Esophagus (tissue), 2 donors: ENCODE data around the gene C3orf52. TPM values are rescaled to one million over a fixed set of nuclear protein-coding genes. Genes with fewer than 3 reads are reported as not detected.
A peak's percentile ranks its signal among the peaks of the same experiment; 100 is the strongest.

Experiments
- H3K27ac ChIP-seq, 2 donors: one replicate each; pipeline ENCODE4 v1.5.1; 2013; ENCODE audit warnings: low read depth in 2 of 2, mild to moderate bottlenecking in 2 of 2, inconsistent platforms in 1 of 2, low read length in 1 of 2, moderate library complexity in 1 of 2
- H3K27me3 ChIP-seq, 2 donors: one replicate each; pipeline ENCODE4 v1.6.1; 2013; ENCODE audit warnings: low read length in 2 of 2, control low read depth in 1 of 2, mild to moderate bottlenecking in 1 of 2; ENCODE audit not compliant: insufficient read depth in 2 of 2, control insufficient read depth in 1 of 2
- H3K36me3 ChIP-seq, 2 donors: one replicate each; pipeline ENCODE4 v1.6.1; 2013; ENCODE audit warnings: low read length in 1 of 2; ENCODE audit not compliant: control insufficient read depth in 2 of 2, insufficient read depth in 2 of 2
- H3K4me1 ChIP-seq, 2 donors: one replicate each; pipeline ENCODE4 v1.6.1; 2013; ENCODE audit warnings: low read length in 1 of 2; ENCODE audit not compliant: control insufficient read depth in 2 of 2, insufficient read depth in 2 of 2
- H3K4me3 ChIP-seq, 2 donors: one replicate each; pipeline ENCODE4 v1.5.1; 2013; ENCODE audit warnings: low read length in 2 of 2, mild to moderate bottlenecking in 2 of 2, low read depth in 1 of 2, moderate library complexity in 1 of 2
- H3K9me3 ChIP-seq, 2 donors: one replicate each; pipeline ENCODE4 v1.6.1; 2013; ENCODE audit warnings: mild to moderate bottlenecking in 2 of 2, low read depth in 1 of 2, low read length in 1 of 2, moderate library complexity in 1 of 2; ENCODE audit not compliant: control insufficient read depth in 2 of 2, insufficient read depth in 1 of 2
- WGBS, 2 donors: extraction: QIAGEN DNeasy Blood & Tissue Kit; methylation state at CpG; one replicate each; pipeline ENCODE4 v1.1.7; 2013; 5-methylcytosine and 5-hydroxymethylcytosine counted together
- polyA plus RNA-seq, 2 donors: library from polyadenylated mRNA; stranded (reverse); fragments of 200-250 nt; gene quantifications; one replicate each; pipeline ENCODE4 v1.2.3, GENCODE V29; 2013
- donor health status: healthy with polysubstance abuse.
- donor health status: Bipolar disorder and iron deficiency.

The C3orf52 gene
- polyA plus RNA-seq, 2 donors, result 2.0 to 2.1 TPM

DNA sequence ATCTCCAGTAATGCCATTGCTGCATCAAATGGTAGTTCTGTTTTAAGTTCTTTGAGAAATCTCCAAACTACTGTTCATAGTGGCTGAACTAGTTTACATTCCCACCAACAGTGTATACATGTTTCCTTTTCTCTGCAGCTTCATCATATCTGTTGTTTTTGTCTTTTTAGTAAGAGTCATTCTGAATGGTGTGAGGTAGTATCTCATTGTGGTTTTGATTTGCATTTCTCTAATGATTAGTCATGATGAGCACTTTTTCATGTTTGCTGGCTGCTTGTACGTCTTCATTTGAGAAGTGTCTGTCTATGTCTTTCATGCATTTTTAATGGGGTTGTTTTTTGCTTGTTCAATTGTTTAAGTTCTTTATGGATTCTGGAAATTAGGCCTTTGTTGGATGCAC lies 57.1 kb downstream of the C3orf52 start:
- no peaks in the 10 kb centered on the region for H3K36me3 ChIP-seq
- H3K9me3 ChIP-seq, result no peaks in the 10 kb centered on the region
- 62 to 78% methylated on average over 1 of the region's 1 CpG for WGBS, 2 donors
- H3K4me3 ChIP-seq, result no peak overlapping the region
- H3K4me1 ChIP-seq, result no peaks in the 10 kb centered on the region
- no peaks in the 10 kb centered on the region for H3K27me3 ChIP-seq
- H3K27ac ChIP-seq, result no peak overlapping the region

DNA sequence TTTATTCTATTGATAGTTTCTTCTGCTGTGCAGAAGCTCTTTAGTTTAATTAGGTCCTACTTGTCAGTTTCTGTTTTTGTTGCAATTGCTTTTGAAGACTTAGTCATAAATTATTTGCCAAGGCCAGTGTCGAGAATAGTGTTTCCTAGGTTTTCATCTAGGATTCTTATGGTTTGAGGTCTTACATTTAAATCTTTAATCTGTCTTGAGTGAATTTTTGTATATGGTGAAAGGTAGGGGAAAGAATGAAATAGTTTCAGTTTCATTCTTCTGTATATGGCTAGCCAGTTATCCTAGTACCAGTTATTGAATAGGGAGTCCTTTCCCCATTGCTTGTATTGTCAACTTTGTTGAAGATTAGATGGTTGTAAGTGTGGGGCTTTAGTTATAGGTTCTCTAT lies 57.5 kb downstream of the C3orf52 start:
- Histone ChIP-seq H3K9me3 (peaks cover 0 to 3% of the 10 kb centered on the region in 2 donors), H3K27ac (no peak overlapping the region), H3K27me3 (no peaks in the 10 kb centered on the region), H3K4me1 (peaks cover 0 to under 1% of the 10 kb centered on the region in 2 donors), H3K4me3 (no peak overlapping the region), H3K36me3 (no peaks in the 10 kb centered on the region)
- 78% methylated on average over 1 of the region's 1 CpG for WGBS, 2 donors

DNA sequence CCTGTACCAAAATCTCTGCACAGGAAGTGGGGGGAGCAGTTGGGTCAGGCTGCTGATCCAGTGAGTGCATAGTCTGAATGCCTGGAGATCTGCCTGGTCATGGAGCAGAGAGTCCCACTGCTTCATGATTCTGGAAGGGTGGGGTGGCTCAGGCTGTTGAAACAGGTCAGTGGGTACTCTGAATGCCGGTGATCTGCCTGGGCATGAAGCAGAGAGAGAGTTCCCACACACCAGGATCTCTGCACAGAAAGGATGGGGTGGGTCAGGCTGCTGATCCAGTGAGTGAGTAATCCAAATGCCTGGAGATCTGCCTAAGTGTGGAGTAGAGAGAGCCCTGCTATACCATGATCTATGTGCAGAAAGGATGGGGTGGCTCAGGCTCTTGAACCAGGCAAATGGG lies 62.9 kb downstream of the C3orf52 start:
- H3K27me3 ChIP-seq, result no peaks in the 10 kb centered on the region
- H3K36me3 ChIP-seq, result no peaks in the 10 kb centered on the region
- WGBS, 2 donors, result 56 to 80% methylated on average over 1 of the region's 1 CpG
- H3K4me1 ChIP-seq, result peaks cover 0 to 8% of the 10 kb centered on the region in 2 donors
- peak overlapping the region; percentile 63 to 74 for H3K27ac ChIP-seq
- no peak overlapping the region for H3K4me3 ChIP-seq
- H3K9me3 ChIP-seq, result peaks cover 0 to 11% of the 10 kb centered on the region in 2 donors

DNA sequence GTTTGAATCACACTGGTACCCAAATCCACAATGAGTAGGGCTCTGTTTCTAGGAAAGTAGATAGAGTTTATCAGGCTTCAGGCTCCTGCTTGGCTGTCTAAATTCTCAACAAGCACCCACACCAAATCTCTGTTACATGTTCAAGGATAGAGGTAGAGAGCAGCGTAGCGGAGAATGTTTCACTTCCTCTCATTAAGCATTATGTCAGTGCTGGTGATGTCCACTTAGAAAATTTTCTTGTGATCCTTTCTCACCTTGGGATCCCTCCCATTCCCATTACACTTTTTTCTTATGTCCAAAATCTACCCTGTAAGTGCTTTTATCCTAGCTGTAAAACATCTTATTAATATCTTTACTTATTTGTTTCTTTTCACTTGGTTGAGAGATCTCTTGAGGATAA lies 81.6 kb downstream of the C3orf52 start:
- Histone ChIP-seq H3K27me3 (no peaks in the 10 kb centered on the region), H3K36me3 (no peaks in the 10 kb centered on the region), H3K9me3 (peaks cover 0 to 2% of the 10 kb centered on the region in 2 donors), H3K4me3 (no peak overlapping the region), H3K4me1 (no peaks in the 10 kb centered on the region), H3K27ac (no peak overlapping the region)
- WGBS, 2 donors, result 85 to 93% methylated on average over 2 of the region's 2 CpGs

Other genes starting within 250 kb of the C3orf52 start
- gene PHLDB2, start 227.1 kb upstream of the C3orf52 start, polyA plus RNA-seq, result 1 to 10 TPM; 5.2 to 7.6 TPM
- gene ABHD10, start 107.4 kb upstream of the C3orf52 start, polyA plus RNA-seq, result 1 to 10 TPM; 6.9 to 8.1 TPM
- under 1 TPM; 0.02 to 0.06 TPM for gene TAGLN3, start 87.5 kb upstream of the C3orf52 start, polyA plus RNA-seq
- gene TMPRSS7, start 51.7 kb upstream of the C3orf52 start, polyA plus RNA-seq, result under 1 TPM in 1 of 2 donors, not detected in 1; 0.01 TPM
- under 1 TPM; 0.66 to 0.90 TPM for gene GCSAM, start 46.9 kb downstream of the C3orf52 start, polyA plus RNA-seq
- not detected for gene SLC9C1, start 207.8 kb downstream of the C3orf52 start, polyA plus RNA-seq
- 1 to 10 TPM in 1 of 2 donors, under 1 TPM in 1; 0.90 to 3.0 TPM for gene CD200, start 246.8 kb downstream of the C3orf52 start, polyA plus RNA-seq